Caki2 (cell line): Measurements from ENCODE around the gene USP30. TPM values are rescaled to one million over a fixed set of nuclear protein-coding genes. Genes with fewer than 3 reads are reported as not detected.

ENCODE experiments used
- DNase-seq: peaks from one replicate; pipeline ENCODE4 v3.0.0-alpha.2; 2015; ENCODE audit warnings: low read depth
- in situ Hi-C: cut with HindIII; loops from 2 replicates; pipeline ENCODE4 v1.10.0; 2016; ENCODE audit warnings: low sequenced_read_pairs, low pct_unique_long_range_greater_than_20kb, mixed read lengths
- total RNA-seq: library from RNA; depleted of rRNA; stranded (reverse); fragments of >200 nt; shearing (Covaris generic); gene quantifications from 2 replicates; pipeline ENCODE4 v1.2.3, GENCODE V29; 2014; ENCODE audit warnings: low replicate concordance

USP30 gene
- total RNA-seq, 1 experiment from 2014 or later, result 4.6 TPM

- in situ Hi-C loops, result no loop called here
Measured at GRCh38 chr12:109088818-109089217, 36.4 kb downstream of the USP30 start.

GRCh38 chr12:109089683-109090082 lies 37.3 kb downstream of the USP30 start:
- DNase-seq, result no peak
- in situ Hi-C loops, result no loop called here

More at GRCh38 chr12:109088818-109089217, 36.4 kb downstream of the USP30 start:
- no peak for DNase-seq

GRCh38 chr12:109092497-109093021 lies 40.2 kb downstream of the USP30 start:
- no peak for DNase-seq
- in situ Hi-C loops, result no loop called here

GRCh38 chr12:109093022-109093918 lies 40.9 kb downstream of the USP30 start, which contains the start of gene ALKBH2:
TSS of gene ALKBH2 (minus strand) at chr12:109093472. CDS start at chr12:109092786, 686 bp downstream.
- in situ Hi-C loops, result no loop called here

GRCh38 chr12:109097140-109097434 lies 44.7 kb downstream of the USP30 start:
- no peak for DNase-seq
- in situ Hi-C loops, result no loop called here

More at GRCh38 chr12:109093022-109093918, 40.9 kb downstream of the USP30 start, which contains the start of gene ALKBH2:
- peak; percentile 82 for DNase-seq

- in situ Hi-C loops, result no loop called here
- DNase-seq, result peak; percentile 90
Measured at GRCh38 chr12:109097435-109098182, 45.2 kb downstream of the USP30 start, which contains the start of gene UNG. TSS of gene UNG (plus strand) at chr12:109097597. CDS start at chr12:109097680, 83 bp downstream.

GRCh38 chr12:109098183-109098604 lies 45.8 kb downstream of the USP30 start:
- no peak for DNase-seq
- in situ Hi-C loops, result no loop called here

GRCh38 chr12:109098651-109099050 lies 46.3 kb downstream of the USP30 start:
- in situ Hi-C loops, result no loop called here
- DNase-seq, result no peak

- no peak for DNase-seq
- in situ Hi-C loops, result no loop called here
Measured at GRCh38 chr12:109099431-109100020, 47.1 kb downstream of the USP30 start.

GRCh38 chr12:109100741-109101140 lies 48.4 kb downstream of the USP30 start:
- no peak for DNase-seq
- in situ Hi-C loops, result no loop called here

- DNase-seq, result no peak
- in situ Hi-C loops, result no loop called here
Measured at GRCh38 chr12:109102491-109102890, 50.1 kb downstream of the USP30 start.

- in situ Hi-C loops, result no loop called here
- no peak for DNase-seq
Measured at GRCh38 chr12:109105176-109105575, 52.8 kb downstream of the USP30 start.

GRCh38 chr12:109109746-109110350 lies 57.5 kb downstream of the USP30 start:
- in situ Hi-C loops, result no loop called here
- no peak for DNase-seq

GRCh38 chr12:109110988-109111495 lies 58.7 kb downstream of the USP30 start:
- DNase-seq, result peak; percentile 80
- in situ Hi-C loops, result no loop called here

- no peak for DNase-seq
- in situ Hi-C loops, result no loop called here
Measured at GRCh38 chr12:109112720-109113465, 60.5 kb downstream of the USP30 start.

- DNase-seq, result no peak
- in situ Hi-C loops, result no loop called here
Measured at GRCh38 chr12:109113661-109114321, 61.4 kb downstream of the USP30 start.

GRCh38 chr12:109114644-109115043 lies 62.3 kb downstream of the USP30 start:
- in situ Hi-C loops, result no loop called here

More at GRCh38 chr12:109114644-109115043, 62.3 kb downstream of the USP30 start:
- DNase-seq, result no peak
